ENCODE data around the gene C19orf12. TPM values are rescaled to one million over a fixed set of nuclear protein-coding genes. Genes with fewer than 3 reads are reported as not detected.
A peak's percentile ranks its signal among the peaks of the same experiment; 100 is the strongest.
"Not testable (repeated sequence)": the region's sequence is repeated elsewhere in the genome, so short reads cannot be mapped to it uniquely, and the experiment has no call there.

The C19orf12 gene
- total RNA-seq, 6 donors from 2014 or later, result 11.4 to 30.4 (median 21.4) TPM

DNA sequence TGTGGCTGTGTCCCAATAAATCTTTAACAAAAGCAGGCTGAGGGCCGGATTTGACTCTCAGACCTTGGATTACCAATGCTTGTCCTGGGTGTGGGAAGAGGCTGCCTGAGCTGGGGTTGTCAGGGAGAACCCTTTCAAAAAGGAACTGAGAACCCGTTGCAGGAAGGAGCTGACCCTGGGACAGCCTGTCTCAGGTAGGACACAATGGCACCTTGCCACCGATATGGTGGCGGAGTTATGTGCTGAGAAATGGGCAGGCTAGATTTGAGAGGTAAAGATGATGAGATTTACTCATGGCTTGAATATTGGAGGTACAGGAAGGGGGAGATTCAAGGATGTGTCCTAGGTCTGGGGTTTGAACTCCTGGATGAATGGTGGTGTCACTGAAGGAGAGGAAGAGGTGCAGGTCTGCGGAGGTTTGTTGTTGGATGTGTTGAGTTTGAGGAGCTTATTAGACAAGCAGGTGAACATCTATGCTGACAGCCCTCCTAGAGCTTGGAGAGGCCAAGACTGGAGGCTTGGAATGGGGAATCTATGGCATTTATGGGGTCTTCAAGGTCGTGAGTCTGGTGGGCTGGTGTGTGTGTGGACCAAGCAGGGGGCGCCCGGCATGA, 42.6 kb downstream of the C19orf12 start:
- Histone ChIP-seq H3K36me3 (peaks cover 3 to 41% (median 23%) of the 10 kb centered on the region in 4 donors), H3K27me3 (no peaks in the 10 kb centered on the region), H3K27ac (peak overlapping the region; percentile 11 to 75 (median 33)), H3K9me3 (no peaks in the 10 kb centered on the region), H3K4me3 (no peak overlapping the region), H3K4me1 (peaks cover 44 to 74% (median 62%) of the 10 kb centered on the region in 4 donors)
- TF ChIP-seq, protein P1, sequence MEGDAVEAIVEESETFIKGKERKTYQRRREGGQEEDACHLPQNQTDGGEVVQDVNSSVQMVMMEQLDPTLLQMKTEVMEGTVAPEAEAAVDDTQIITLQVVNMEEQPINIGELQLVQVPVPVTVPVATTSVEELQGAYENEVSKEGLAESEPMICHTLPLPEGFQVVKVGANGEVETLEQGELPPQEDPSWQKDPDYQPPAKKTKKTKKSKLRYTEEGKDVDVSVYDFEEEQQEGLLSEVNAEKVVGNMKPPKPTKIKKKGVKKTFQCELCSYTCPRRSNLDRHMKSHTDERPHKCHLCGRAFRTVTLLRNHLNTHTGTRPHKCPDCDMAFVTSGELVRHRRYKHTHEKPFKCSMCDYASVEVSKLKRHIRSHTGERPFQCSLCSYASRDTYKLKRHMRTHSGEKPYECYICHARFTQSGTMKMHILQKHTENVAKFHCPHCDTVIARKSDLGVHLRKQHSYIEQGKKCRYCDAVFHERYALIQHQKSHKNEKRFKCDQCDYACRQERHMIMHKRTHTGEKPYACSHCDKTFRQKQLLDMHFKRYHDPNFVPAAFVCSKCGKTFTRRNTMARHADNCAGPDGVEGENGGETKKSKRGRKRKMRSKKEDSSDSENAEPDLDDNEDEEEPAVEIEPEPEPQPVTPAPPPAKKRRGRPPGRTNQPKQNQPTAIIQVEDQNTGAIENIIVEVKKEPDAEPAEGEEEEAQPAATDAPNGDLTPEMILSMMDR (IDR thresholded peaks at IDR 0.05), result no peak
- TF ChIP-seq POLR2A (IDR thresholded peaks at IDR 0.05) (no peak), EP300 (IDR thresholded peaks at IDR 0.05) (no peak), POLR2AphosphoS5 (IDR thresholded peaks at IDR 0.05) (no peak)
- 87 to 88% methylated on average over 8 of the region's 8 CpGs for WGBS, 2 donors
- no peak for ATAC-seq (ENCODE audit: low FRiP score in 2 of 2)
- DNase-seq, result no peak

GRCh38 chr19:29671393-29672160, 43.5 kb downstream of the C19orf12 start:
- 37 to 46% methylated on average over 8 to 12 of the region's 12 CpGs for WGBS, 2 donors
- Histone ChIP-seq H3K4me3 (no peak overlapping the region), H3K27ac (peak overlapping the region; percentile 21 to 75 (median 36)), H3K9me3 (no peaks in the 10 kb centered on the region), H3K4me1 (peaks cover 44 to 74% (median 61%) of the 10 kb centered on the region in 4 donors), H3K27me3 (no peaks in the 10 kb centered on the region), H3K36me3 (peaks cover 3 to 34% (median 22%) of the 10 kb centered on the region in 4 donors)
- ATAC-seq (ENCODE audit: low FRiP score in 2 of 2) (peak; percentile 40 to 79), DNase-seq (peak in 1 of 2 donors; percentile 72)
- TF ChIP-seq, protein P1 (IDR thresholded peaks at IDR 0.05), result peak in 5 of 6 experiments; percentile 30 to 64 (median 52)
- TF ChIP-seq POLR2A (IDR thresholded peaks at IDR 0.05) (no peak), EP300 (IDR thresholded peaks at IDR 0.05) (no peak), POLR2AphosphoS5 (IDR thresholded peaks at IDR 0.05) (no peak)

DNA sequence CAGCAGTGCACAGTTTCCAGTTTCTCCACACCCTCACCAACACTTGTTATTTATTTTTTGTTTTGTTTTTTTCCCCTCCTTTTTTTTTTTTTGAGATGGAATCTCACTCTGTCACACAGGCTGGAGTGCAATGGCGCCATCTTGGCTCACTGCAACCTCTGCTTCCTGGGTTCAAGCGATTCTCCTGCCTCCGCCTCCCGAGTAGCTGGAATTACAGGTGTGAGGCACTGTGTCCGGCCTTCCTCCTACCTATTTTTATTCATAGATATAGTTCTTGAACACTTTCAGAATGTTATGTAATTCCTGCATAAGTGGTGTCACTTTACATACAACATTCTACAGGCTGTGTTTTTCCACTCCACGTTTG, 44.1 kb downstream of the C19orf12 start:
- H3K4me1 ChIP-seq, result peaks cover 42 to 74% (median 60%) of the 10 kb centered on the region in 4 donors
- ATAC-seq (ENCODE audit: low FRiP score in 2 of 2); DNase-seq; H3K27me3 ChIP-seq; H3K4me3 ChIP-seq; H3K9me3 ChIP-seq: not testable (repeated sequence)
- peak overlapping the region; percentile 17 to 75 (median 36) for H3K27ac ChIP-seq
- H3K36me3 ChIP-seq, result peaks cover 3 to 29% (median 20%) of the 10 kb centered on the region in 4 donors
- 73 to 79% methylated on average over 6 of the region's 6 CpGs for WGBS, 2 donors

- DNase-seq (no peak), ATAC-seq (ENCODE audit: low FRiP score in 2 of 2) (no peak)
- H3K27me3 ChIP-seq, result no peaks in the 10 kb centered on the region
- peaks cover 47 to 74% (median 59%) of the 10 kb centered on the region in 4 donors for H3K4me1 ChIP-seq
- TF ChIP-seq, protein P1 (IDR thresholded peaks at IDR 0.05), result no peak
- TF ChIP-seq POLR2AphosphoS5 (IDR thresholded peaks at IDR 0.05) (no peak), EP300 (IDR thresholded peaks at IDR 0.05) (no peak), POLR2A (IDR thresholded peaks at IDR 0.05) (no peak)
- H3K36me3 ChIP-seq, result peaks cover 3 to 22% (median 14%) of the 10 kb centered on the region in 4 donors
- 95 to 96% methylated on average over 5 of the region's 5 CpGs for WGBS, 2 donors
- H3K9me3 ChIP-seq, result no peaks in the 10 kb centered on the region
- peak overlapping the region in 1 of 4 donors; percentile 75 for H3K27ac ChIP-seq
- no peak overlapping the region for H3K4me3 ChIP-seq
Observed at GRCh38 chr19:29670255-29670654, 44.8 kb downstream of the C19orf12 start.

Data from upper lobe of left lung (tissue), 6 donors.